ENCODE data around the gene PLCD3.

PLCD3 gene

GRCh38 chr17:45070001-45070400, 62.3 kb downstream of the PLCD3 start:
- H3K4me3 ChIP-seq (IDR thresholded peaks at IDR 0.05; ENCODE audit: insufficient read depth, low read depth, low read length), result no peak overlapping the region
- no peak overlapping the region for H2AFZ ChIP-seq (ENCODE audit: low read depth)
- H3K4me2 ChIP-seq, result no peak overlapping the region
- no peak for TF ChIP-seq CTCF (conservative IDR thresholded peaks at IDR 0.05; ENCODE audit: low read depth, low read length)
- H3K9ac ChIP-seq, result no peak overlapping the region
- no peaks in the 10 kb centered on the region for H3K27me3 ChIP-seq (ENCODE audit: insufficient read depth, low read depth)
- peaks cover 82% of the 10 kb centered on the region for H3K79me2 ChIP-seq (ENCODE audit: insufficient read depth, low read depth)
- H3K36me3 ChIP-seq (ENCODE audit: insufficient read depth), result 0 out of 2 replicates have a peak, but pooled peaks cover 3% of the 10 kb centered on the region
- H3K27ac ChIP-seq, result no peak overlapping the region
- H4K20me1 ChIP-seq (ENCODE audit: insufficient read depth), result peaks cover 6% of the 10 kb centered on the region; the same call in 1 of the 2 replicates
- peaks cover 8% of the 10 kb centered on the region for H3K4me1 ChIP-seq (ENCODE audit: low read depth, poor library complexity, severe bottlenecking)

- Histone ChIP-seq H3K27ac (no peak overlapping the region), H3K27me3 (ENCODE audit: insufficient read depth, low read depth) (no peaks in the 10 kb centered on the region), H3K4me3 (IDR thresholded peaks at IDR 0.05; ENCODE audit: insufficient read depth, low read depth, low read length) (no peak overlapping the region), H3K9ac (no peak overlapping the region), H4K20me1 (ENCODE audit: insufficient read depth) (no peaks in the 10 kb centered on the region; the same call in 1 of the 2 replicates), H3K36me3 (ENCODE audit: insufficient read depth) (no peaks in the 10 kb centered on the region), H3K4me2 (no peak overlapping the region), H3K4me1 (ENCODE audit: low read depth, poor library complexity, severe bottlenecking) (peaks cover 19% of the 10 kb centered on the region), H2AFZ (ENCODE audit: low read depth) (no peak overlapping the region), H3K79me2 (ENCODE audit: insufficient read depth, low read depth) (peaks cover 89% of the 10 kb centered on the region)
- no peak for TF ChIP-seq CTCF (conservative IDR thresholded peaks at IDR 0.05; ENCODE audit: low read depth, low read length)
These were observed 64.7 kb downstream of the PLCD3 start for GRCh38 chr17:45067637-45068036.

- Histone ChIP-seq H3K4me2 (peak overlapping the region; percentile 75; the same call in 1 of the 2 replicates), H3K27me3 (ENCODE audit: insufficient read depth, low read depth) (no peaks in the 10 kb centered on the region), H3K79me2 (ENCODE audit: insufficient read depth, low read depth) (peaks cover 77% of the 10 kb centered on the region), H3K27ac (no peak overlapping the region), H2AFZ (ENCODE audit: low read depth) (no peak overlapping the region), H3K4me1 (ENCODE audit: low read depth, poor library complexity, severe bottlenecking) (peaks cover 27% of the 10 kb centered on the region), H3K4me3 (IDR thresholded peaks at IDR 0.05; ENCODE audit: insufficient read depth, low read depth, low read length) (no peak overlapping the region), H4K20me1 (ENCODE audit: insufficient read depth) (no peaks in the 10 kb centered on the region), H3K36me3 (ENCODE audit: insufficient read depth) (no peaks in the 10 kb centered on the region), H3K9ac (no peak overlapping the region)
- TF ChIP-seq CTCF (conservative IDR thresholded peaks at IDR 0.05; ENCODE audit: low read depth, low read length), result no peak
These were observed 69.1 kb downstream of the PLCD3 start for GRCh38 chr17:45063198-45063597.

GRCh38 chr17:45061606-45062205, 70.6 kb downstream of the PLCD3 start:
- Histone ChIP-seq H3K4me2 (peak overlapping the region; percentile 75), H3K4me3 (IDR thresholded peaks at IDR 0.05; ENCODE audit: insufficient read depth, low read depth, low read length) (peak overlapping the region; percentile 1), H2AFZ (ENCODE audit: low read depth) (peak overlapping the region; percentile 65), H3K9ac (peak overlapping the region; percentile 84), H4K20me1 (ENCODE audit: insufficient read depth) (no peaks in the 10 kb centered on the region), H3K27me3 (ENCODE audit: insufficient read depth, low read depth) (no peaks in the 10 kb centered on the region), H3K36me3 (ENCODE audit: insufficient read depth) (no peaks in the 10 kb centered on the region), H3K27ac (peak overlapping the region; percentile 70), H3K79me2 (ENCODE audit: insufficient read depth, low read depth) (peaks cover 63% of the 10 kb centered on the region), H3K4me1 (ENCODE audit: low read depth, poor library complexity, severe bottlenecking) (peaks cover 27% of the 10 kb centered on the region)
- no peak for TF ChIP-seq CTCF (conservative IDR thresholded peaks at IDR 0.05; ENCODE audit: low read depth, low read length)
